ENCODE data around the gene COL4A5.

Gene COL4A5

GRCh38 chrX:108641589-108642272 lies 202.1 kb downstream of the COL4A5 start:
- no peak for DNase-seq (ENCODE audit: low read depth)

DNA sequence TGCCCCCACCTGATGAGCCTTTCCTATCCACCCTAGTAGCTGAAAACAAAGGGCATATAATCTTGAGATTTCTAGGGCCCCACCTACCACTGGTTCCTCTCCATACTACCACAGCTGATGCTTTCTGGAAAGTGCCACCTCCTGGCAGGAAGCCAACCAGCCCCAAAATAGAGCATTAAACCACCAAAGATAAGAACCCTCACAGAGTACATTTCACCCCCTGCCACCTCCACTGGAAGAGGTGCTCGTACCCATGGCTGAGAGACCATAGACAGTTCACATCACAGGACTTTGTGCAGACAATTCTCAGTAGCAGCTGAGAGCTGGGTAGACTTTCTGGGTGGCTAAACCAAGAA lies 202.6 kb downstream of the COL4A5 start:
- DNase-seq (ENCODE audit: low read depth) = no peak

- DNase-seq (ENCODE audit: low read depth) = no peak
Measured at GRCh38 chrX:108664701-108665100, 225.1 kb downstream of the COL4A5 start.

DNA sequence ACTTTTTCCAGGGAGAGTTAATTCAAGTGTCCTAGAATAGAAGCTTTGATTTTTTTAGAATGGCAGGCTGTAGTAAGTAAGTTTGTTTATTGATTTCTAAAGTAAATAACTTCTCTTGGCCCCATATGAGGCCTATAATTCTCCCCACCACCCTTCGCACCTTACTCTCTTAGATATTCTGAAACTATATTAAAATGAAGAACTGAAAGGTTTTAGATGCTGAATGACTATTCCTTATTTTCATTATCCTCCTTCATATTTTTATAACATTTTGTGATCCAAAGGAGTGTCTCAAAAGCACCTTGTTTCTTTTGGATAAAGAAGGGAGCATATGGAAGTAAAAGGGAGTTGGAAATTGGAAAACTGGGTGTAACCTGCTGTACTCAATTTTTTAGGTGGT lies 226.5 kb downstream of the COL4A5 start:
- DNase-seq (ENCODE audit: low read depth) = no peak

DNA sequence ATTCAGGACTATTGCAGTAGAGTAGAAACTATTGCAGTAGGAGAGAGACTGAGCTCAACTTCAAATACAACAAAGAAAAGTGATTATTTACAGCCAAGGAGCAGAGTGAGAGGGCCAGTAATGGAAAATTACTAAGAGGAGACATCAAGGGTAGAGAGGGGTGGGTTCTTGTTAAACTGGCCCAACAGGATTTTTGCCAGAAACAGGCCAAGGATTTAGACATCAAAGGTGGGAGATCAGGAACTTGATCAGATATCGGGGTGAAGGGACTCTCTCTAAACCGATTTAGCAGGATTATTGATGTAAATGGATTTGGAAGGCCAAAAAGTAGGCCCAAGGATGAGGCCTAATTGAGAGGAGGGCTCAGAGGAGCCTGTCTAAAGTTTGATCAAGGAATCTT lies 231.9 kb downstream of the COL4A5 start:
- DNase-seq (ENCODE audit: low read depth) = no peak

GRCh38 chrX:108696690-108697089 lies 257.1 kb downstream of the COL4A5 start:
- no peak for DNase-seq (ENCODE audit: low read depth)

DNA sequence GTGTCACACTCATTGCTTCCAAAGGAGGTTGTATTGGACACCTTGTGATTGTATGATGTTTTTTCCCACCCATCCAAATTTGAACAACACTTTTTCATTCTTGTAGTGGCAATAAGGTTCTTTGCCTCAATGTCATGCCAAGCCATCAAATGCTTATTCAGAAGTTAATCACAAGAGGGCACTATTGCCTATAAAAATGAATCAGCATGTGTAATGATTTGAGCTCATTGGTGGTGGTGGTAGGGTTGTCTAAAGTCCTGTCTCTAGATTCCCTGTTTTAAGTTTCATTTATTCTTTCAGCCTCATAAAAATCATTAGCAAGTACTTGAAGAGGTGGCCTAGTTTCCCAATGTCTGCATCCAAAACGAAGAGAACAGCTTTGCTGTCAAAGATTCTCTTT lies 259.7 kb downstream of the COL4A5 start:
- DNase-seq (ENCODE audit: low read depth) = no peak

DNA sequence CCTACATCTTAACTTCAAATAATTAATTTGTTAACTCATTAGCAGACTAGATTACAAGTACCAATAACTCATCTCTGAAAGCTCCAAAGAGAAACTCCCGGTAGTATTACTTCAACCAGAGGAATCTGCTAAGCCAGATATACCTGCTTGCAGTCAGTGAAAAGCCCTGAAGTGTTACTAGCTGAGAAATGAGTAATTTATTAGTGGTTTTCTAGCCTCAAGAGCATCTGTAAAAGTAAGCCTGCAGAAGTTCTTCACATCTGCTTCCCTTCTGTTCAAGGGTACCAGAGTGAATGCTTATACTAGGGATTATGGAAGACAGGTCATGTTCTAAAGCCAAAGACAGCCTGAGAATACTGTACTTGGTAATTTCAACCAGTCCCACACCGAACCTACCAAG lies 262.0 kb downstream of the COL4A5 start:
- DNase-seq (ENCODE audit: low read depth) = no peak

DNA sequence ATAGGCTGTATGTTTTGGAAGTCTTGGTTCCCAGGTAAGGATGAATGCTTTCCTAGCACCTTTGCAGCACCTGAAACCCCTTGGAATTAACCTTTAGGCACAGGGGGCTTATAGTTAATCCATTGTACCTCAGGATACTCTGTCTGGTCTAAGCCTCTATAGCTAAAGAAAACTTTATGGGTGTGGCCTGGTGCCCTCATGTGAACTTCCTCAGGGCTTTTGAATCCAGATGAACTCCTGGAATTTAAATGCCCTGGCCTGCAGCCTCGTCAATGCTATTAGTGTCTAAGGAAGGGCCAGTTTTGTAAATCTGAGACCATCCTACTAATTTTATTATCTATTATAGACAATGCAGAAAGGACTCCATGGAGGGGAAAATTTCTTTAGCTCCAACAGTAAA lies 262.9 kb downstream of the COL4A5 start:
- no peak for DNase-seq (ENCODE audit: low read depth)

GRCh38 chrX:108704839-108705238 lies 265.2 kb downstream of the COL4A5 start:
- DNase-seq (ENCODE audit: low read depth) = no peak

DNA sequence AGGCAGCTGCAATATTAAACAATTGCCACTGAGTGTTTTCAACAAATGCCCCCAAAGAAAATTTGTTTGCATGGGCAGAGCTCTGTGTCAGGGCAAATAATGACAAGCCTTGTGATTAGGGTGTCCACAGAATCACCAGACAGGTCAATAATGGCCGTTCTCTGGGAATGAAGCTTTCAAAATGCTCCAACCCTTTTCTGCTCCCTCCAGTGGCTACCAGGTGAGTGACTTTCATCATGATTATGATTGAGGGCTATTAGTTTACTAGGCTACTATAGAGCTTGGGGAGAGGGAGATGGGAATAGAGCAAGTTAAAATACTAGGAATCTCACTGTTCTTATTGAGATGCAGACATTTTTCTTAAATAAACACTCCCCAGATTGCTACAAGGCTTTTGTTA lies 273.2 kb downstream of the COL4A5 start:
- no peak for DNase-seq (ENCODE audit: low read depth)

GRCh38 chrX:108722561-108722960 lies 282.9 kb downstream of the COL4A5 start:
- DNase-seq (ENCODE audit: low read depth) = no peak

- no peak for DNase-seq (ENCODE audit: low read depth)
Measured at GRCh38 chrX:108726748-108727147, 287.1 kb downstream of the COL4A5 start.

DNA sequence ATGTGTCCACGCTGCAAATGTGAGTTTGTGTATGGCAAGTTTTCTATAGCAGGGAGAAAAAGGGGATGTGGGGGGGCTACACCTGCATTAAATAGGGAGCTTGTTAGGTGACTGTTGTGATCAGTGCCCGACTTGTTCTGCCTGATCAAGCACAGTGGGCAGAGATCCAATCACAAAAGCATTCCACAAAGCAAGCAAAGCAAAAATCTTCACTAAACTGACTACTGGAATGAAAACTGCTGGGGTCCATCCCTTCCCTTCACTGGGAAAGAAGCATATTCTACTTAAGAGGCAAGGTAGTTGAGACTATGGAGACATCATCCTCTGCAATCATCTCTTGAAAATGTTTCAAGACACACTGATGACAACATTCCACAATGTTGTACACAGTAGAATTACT lies 291.5 kb downstream of the COL4A5 start:
- DNase-seq (ENCODE audit: low read depth) = no peak

GRCh38 chrX:108732630-108733321 lies 293.1 kb downstream of the COL4A5 start:
- no peak for DNase-seq (ENCODE audit: low read depth)

- no peak for DNase-seq (ENCODE audit: low read depth)
Measured at GRCh38 chrX:108734426-108734825, 294.8 kb downstream of the COL4A5 start.

GRCh38 chrX:108735091-108735678 lies 295.5 kb downstream of the COL4A5 start:
- no peak for DNase-seq (ENCODE audit: low read depth)

GRCh38 chrX:108735679-108736508 lies 296.3 kb downstream of the COL4A5 start:
- DNase-seq (ENCODE audit: low read depth) = no peak

- no peak for DNase-seq (ENCODE audit: low read depth)
Measured at GRCh38 chrX:108736509-108737479, 297.2 kb downstream of the COL4A5 start, which contains the start of gene IRS4. Gene IRS4 (minus strand): TSS chrX:108736563.

GRCh38 chrX:108737754-108738153 lies 298.1 kb downstream of the COL4A5 start:
- DNase-seq (ENCODE audit: low read depth) = no peak

GRCh38 chrX:108740299-108740774 lies 300.7 kb downstream of the COL4A5 start:
- no peak for DNase-seq (ENCODE audit: low read depth)
